ENCODE results near the gene CCDC12.
A peak's percentile ranks its signal among the peaks of the same experiment; 100 is the strongest.

The CCDC12 gene

GRCh38 chr3:47008234-47008796, 31.8 kb upstream of the CCDC12 start:
- DNase-seq (ENCODE audit: extremely low read depth, low read depth), result no peak
- TF ChIP-seq CTCF (IDR thresholded peaks at IDR 0.05; ENCODE audit: low read depth, low read length, missing control alignments), result no peak
- peak overlapping the region; percentile 38 for H3K4me3 ChIP-seq (replicated peaks; ENCODE audit: low read depth, low read length)

GRCh38 chr3:47007482-47008233, 31.1 kb upstream of the CCDC12 start:
- no peak overlapping the region for H3K4me3 ChIP-seq (replicated peaks; ENCODE audit: low read depth, low read length)
- no peak for DNase-seq (ENCODE audit: extremely low read depth, low read depth)
- TF ChIP-seq CTCF (IDR thresholded peaks at IDR 0.05; ENCODE audit: low read depth, low read length, missing control alignments), result no peak

GRCh38 chr3:47007001-47007400, 30.5 kb upstream of the CCDC12 start:
- DNase-seq (ENCODE audit: extremely low read depth, low read depth), result no peak
- H3K4me3 ChIP-seq (replicated peaks; ENCODE audit: low read depth, low read length), result no peak overlapping the region
- TF ChIP-seq CTCF (IDR thresholded peaks at IDR 0.05; ENCODE audit: low read depth, low read length, missing control alignments), result no peak

GRCh38 chr3:47006145-47006651, 29.7 kb upstream of the CCDC12 start:
- TF ChIP-seq CTCF (IDR thresholded peaks at IDR 0.05; ENCODE audit: low read depth, low read length, missing control alignments), result no peak
- no peak overlapping the region for H3K4me3 ChIP-seq (replicated peaks; ENCODE audit: low read depth, low read length)
- DNase-seq (ENCODE audit: extremely low read depth, low read depth), result no peak

- no peak for DNase-seq (ENCODE audit: extremely low read depth, low read depth)
- no peak overlapping the region for H3K4me3 ChIP-seq (replicated peaks; ENCODE audit: low read depth, low read length)
- no peak for TF ChIP-seq CTCF (IDR thresholded peaks at IDR 0.05; ENCODE audit: low read depth, low read length, missing control alignments)
Measured at GRCh38 chr3:47005212-47006144, 28.9 kb upstream of the CCDC12 start.

GRCh38 chr3:47004369-47005211, 28.0 kb upstream of the CCDC12 start:
- no peak overlapping the region for H3K4me3 ChIP-seq (replicated peaks; ENCODE audit: low read depth, low read length)

More at GRCh38 chr3:47004369-47005211, 28.0 kb upstream of the CCDC12 start:
- TF ChIP-seq CTCF (IDR thresholded peaks at IDR 0.05; ENCODE audit: low read depth, low read length, missing control alignments), result no peak
- DNase-seq (ENCODE audit: extremely low read depth, low read depth), result no peak
